Measurements from ENCODE around the gene HHAT. TPM values are rescaled to one million over a fixed set of nuclear protein-coding genes. Genes with fewer than 3 reads are reported as not detected.

Gene HHAT
- total and polyA plus RNA-seq, 4 donors, result 1.9 to 3.9 (median 2.6) TPM

DNA sequence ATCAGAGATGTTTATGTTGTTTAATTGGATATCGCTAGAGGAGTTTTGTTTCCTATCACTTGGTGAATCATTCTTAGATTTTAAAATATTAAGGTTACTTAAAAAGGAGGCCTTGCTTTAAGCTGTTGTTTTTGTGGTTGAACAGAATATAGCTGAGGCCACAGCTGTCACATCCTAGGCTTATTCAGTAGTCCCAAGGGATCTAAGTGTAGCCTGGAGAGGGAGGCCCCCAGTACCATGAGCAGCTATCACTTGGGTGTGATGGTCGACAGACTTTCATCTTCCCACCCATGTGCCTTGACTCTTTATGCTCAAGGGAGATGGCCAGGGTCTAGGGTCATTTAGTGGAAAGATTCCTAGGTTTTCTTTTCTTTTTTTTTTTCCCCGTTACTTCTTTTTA lies 278.7 kb downstream of the HHAT start:
- H3K4me3 ChIP-seq (ENCODE audit: low read length in 2 of 2), result no peak overlapping the region
- intact Hi-C loops (cut with DNase I), result no loop called here
- DNase-seq (no peak), ATAC-seq (ENCODE audit: low FRiP score) (no peak)
- 62% methylated on average over 3 of the region's 3 CpGs for WGBS, 2 donors
- H3K9me3 ChIP-seq (ENCODE audit: control insufficient read depth, low read length), result no peaks in the 10 kb centered on the region
- H3K4me1 ChIP-seq (ENCODE audit: control insufficient read depth in 1 of 2, insufficient read depth in 2 of 2, low read length in 2 of 2), result no peaks in the 10 kb centered on the region
- no peaks in the 10 kb centered on the region for H3K36me3 ChIP-seq (ENCODE audit: control insufficient read depth in 1 of 2, insufficient read depth in 2 of 2, low read length in 1 of 2)
- H3K27me3 ChIP-seq (ENCODE audit: control insufficient read depth in 1 of 2, insufficient read depth in 2 of 2, low read length in 1 of 2), result no peaks in the 10 kb centered on the region
- no peak overlapping the region for H3K27ac ChIP-seq (ENCODE audit: low read depth in 1 of 2, low read length in 2 of 2)

DNA sequence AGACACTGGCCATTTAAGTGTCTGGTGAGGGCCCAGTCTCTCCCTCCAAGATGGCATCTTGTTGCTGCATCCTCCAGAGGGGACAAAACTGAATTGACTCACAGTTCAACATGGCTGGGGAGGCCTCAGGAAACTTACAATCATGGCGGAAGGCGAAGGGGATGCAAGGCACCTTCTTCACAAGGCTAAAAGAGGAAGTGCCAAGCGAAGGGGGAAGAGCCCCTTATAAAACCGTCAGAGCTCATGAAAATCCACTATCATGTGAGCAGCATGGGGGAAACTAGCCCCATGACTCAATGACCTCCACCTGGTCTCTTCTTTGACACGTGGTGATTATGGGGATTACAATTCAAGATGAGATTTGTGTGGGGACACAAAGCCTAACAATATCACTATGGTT lies 280.1 kb downstream of the HHAT start:
- ATAC-seq (ENCODE audit: low FRiP score) (no peak), DNase-seq (no peak)
- H3K27me3 ChIP-seq (ENCODE audit: control insufficient read depth in 1 of 2, insufficient read depth in 2 of 2, low read length in 1 of 2), result no peaks in the 10 kb centered on the region
- intact Hi-C loops (cut with DNase I), result no loop called here
- 77 to 78% methylated on average over 5 of the region's 5 CpGs for WGBS, 2 donors
- H3K27ac ChIP-seq (ENCODE audit: low read depth in 1 of 2, low read length in 2 of 2), result no peak overlapping the region
- no peaks in the 10 kb centered on the region for H3K4me1 ChIP-seq (ENCODE audit: control insufficient read depth in 1 of 2, insufficient read depth in 2 of 2, low read length in 2 of 2)
- H3K36me3 ChIP-seq (ENCODE audit: control insufficient read depth in 1 of 2, insufficient read depth in 2 of 2, low read length in 1 of 2), result no peaks in the 10 kb centered on the region
- no peak overlapping the region for H3K4me3 ChIP-seq (ENCODE audit: low read length in 2 of 2)
- no peaks in the 10 kb centered on the region for H3K9me3 ChIP-seq (ENCODE audit: control insufficient read depth, low read length)

DNA sequence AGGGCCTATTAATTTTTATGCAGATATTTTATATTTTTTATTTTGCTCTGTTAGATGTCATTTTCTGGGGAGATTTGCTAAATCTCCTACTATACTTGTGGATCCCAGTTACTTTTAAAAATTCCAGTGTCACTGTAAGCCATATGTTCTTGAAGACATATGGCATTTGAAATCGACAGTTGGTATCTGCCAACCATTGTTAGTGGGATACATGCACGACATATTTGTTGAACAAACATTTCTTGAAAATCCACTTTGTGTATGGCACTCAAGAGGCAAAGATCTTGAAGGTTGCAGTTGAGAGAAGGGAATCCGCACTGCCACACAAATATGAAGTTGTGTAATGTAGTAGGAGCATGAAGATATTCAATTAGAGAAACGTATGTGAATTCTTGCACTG lies 287.7 kb downstream of the HHAT start:
- intact Hi-C loops (cut with DNase I), result no loop called here
- Histone ChIP-seq H3K27ac (ENCODE audit: low read depth in 1 of 2, low read length in 2 of 2) (no peak overlapping the region), H3K4me1 (ENCODE audit: control insufficient read depth in 1 of 2, insufficient read depth in 2 of 2, low read length in 2 of 2) (no peaks in the 10 kb centered on the region), H3K4me3 (ENCODE audit: low read length in 2 of 2) (no peak overlapping the region), H3K36me3 (ENCODE audit: control insufficient read depth in 1 of 2, insufficient read depth in 2 of 2, low read length in 1 of 2) (no peaks in the 10 kb centered on the region), H3K27me3 (ENCODE audit: control insufficient read depth in 1 of 2, insufficient read depth in 2 of 2, low read length in 1 of 2) (no peaks in the 10 kb centered on the region), H3K9me3 (ENCODE audit: control insufficient read depth, low read length) (no peaks in the 10 kb centered on the region)
- WGBS, 2 donors, result 86 to 92% methylated on average over 4 of the region's 4 CpGs
- ATAC-seq (ENCODE audit: low FRiP score) (no peak), DNase-seq (no peak)

DNA sequence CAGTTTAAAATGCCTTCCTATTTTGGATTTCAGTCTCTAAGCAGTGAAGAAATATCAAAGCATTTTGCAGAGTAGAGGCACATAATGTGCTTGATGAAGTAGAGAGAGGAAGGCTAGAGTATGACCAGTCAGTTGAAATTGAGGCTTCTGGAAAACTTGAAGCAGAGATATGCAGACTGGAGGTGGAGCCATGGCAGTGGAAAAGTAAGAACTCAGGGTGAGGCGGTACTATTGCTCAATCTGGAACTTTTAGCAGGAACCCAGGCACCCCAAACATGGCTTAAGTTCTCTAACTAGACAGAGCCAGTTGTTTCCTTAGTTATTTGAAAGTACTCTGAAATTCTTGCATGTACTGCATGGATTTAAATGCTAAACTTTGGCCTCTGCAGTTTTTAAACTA lies 288.6 kb downstream of the HHAT start:
- WGBS, 2 donors, result 88 to 89% methylated on average over 1 of the region's 1 CpG
- Histone ChIP-seq H3K36me3 (ENCODE audit: control insufficient read depth in 1 of 2, insufficient read depth in 2 of 2, low read length in 1 of 2) (no peaks in the 10 kb centered on the region), H3K4me1 (ENCODE audit: control insufficient read depth in 1 of 2, insufficient read depth in 2 of 2, low read length in 2 of 2) (no peaks in the 10 kb centered on the region), H3K9me3 (ENCODE audit: control insufficient read depth, low read length) (no peaks in the 10 kb centered on the region), H3K4me3 (ENCODE audit: low read length in 2 of 2) (no peak overlapping the region), H3K27me3 (ENCODE audit: control insufficient read depth in 1 of 2, insufficient read depth in 2 of 2, low read length in 1 of 2) (no peaks in the 10 kb centered on the region), H3K27ac (ENCODE audit: low read depth in 1 of 2, low read length in 2 of 2) (no peak overlapping the region)
- DNase-seq, result no peak
- intact Hi-C loops (cut with DNase I), result no loop called here
- peak; percentile 15 for ATAC-seq (ENCODE audit: low FRiP score)

DNA sequence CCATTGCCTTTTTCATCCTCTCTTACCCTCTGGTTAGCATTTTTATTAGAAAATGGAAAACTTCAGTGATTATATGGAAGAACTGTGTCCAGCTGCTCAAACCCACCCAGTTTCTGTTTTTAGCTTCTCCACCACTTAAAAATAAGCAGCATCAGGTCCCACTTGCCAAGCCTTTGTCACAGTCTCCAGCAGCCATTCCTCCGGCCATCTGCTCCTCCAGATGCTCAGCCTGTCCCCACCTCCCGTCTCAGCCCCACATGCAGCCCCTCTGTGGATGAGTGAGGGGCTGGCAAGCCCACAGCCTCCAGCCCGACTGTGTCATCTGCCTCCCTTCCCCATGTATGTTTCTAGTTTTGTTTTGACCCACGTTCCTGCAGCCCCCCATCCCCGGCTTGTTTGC lies 289.7 kb downstream of the HHAT start:
- DNase-seq, result no peak
- Histone ChIP-seq H3K27ac (ENCODE audit: low read depth in 1 of 2, low read length in 2 of 2) (no peak overlapping the region), H3K4me3 (ENCODE audit: low read length in 2 of 2) (no peak overlapping the region), H3K36me3 (ENCODE audit: control insufficient read depth in 1 of 2, insufficient read depth in 2 of 2, low read length in 1 of 2) (no peaks in the 10 kb centered on the region), H3K4me1 (ENCODE audit: control insufficient read depth in 1 of 2, insufficient read depth in 2 of 2, low read length in 2 of 2) (no peaks in the 10 kb centered on the region), H3K9me3 (ENCODE audit: control insufficient read depth, low read length) (no peaks in the 10 kb centered on the region), H3K27me3 (ENCODE audit: control insufficient read depth in 1 of 2, insufficient read depth in 2 of 2, low read length in 1 of 2) (no peaks in the 10 kb centered on the region)
- ATAC-seq (ENCODE audit: low FRiP score), result no peak
- 84 to 85% methylated on average over 5 of the region's 5 CpGs for WGBS, 2 donors
- intact Hi-C loops (cut with DNase I), result no loop called here

DNA sequence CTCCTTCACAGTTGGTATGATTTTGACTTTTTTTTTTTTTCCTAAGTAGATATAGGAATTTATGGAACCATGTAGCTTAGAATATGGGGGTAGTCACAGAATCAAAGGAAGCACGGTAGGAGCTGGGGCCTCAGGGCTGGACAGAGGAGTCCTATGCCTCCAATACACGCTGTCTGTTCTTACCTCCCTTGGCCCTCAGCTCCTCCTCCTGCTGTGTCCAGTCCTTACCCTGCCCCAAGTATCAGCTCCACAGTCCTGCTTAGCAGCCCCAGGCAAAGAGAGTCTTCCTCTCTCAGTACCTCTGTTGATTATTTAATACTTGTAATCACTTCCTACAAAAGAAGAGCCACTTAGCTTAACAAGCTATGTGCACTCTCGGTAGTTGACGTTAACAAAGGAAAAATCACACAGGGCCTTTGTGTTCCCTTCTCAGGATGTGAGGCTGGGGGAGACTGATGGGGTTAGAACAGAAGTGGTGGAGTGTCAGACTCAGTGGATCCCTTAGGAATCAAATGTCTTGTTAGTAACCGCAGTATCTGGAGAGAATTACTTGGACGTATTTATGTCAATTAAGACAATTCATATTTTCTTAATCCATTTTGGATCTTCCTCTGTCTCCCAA lies 292.3 kb downstream of the HHAT start:
- no peak overlapping the region for H3K4me3 ChIP-seq (ENCODE audit: low read length in 2 of 2)
- 85 to 87% methylated on average over 6 of the region's 6 CpGs for WGBS, 2 donors
- H3K27ac ChIP-seq (ENCODE audit: low read depth in 1 of 2, low read length in 2 of 2), result no peak overlapping the region
- DNase-seq (no peak), ATAC-seq (ENCODE audit: low FRiP score) (no peak)
- no peaks in the 10 kb centered on the region for H3K4me1 ChIP-seq (ENCODE audit: control insufficient read depth in 1 of 2, insufficient read depth in 2 of 2, low read length in 2 of 2)
- intact Hi-C loops (cut with DNase I), result no loop called here
- H3K9me3 ChIP-seq (ENCODE audit: control insufficient read depth, low read length), result no peaks in the 10 kb centered on the region
- H3K36me3 ChIP-seq (ENCODE audit: control insufficient read depth in 1 of 2, insufficient read depth in 2 of 2, low read length in 1 of 2), result no peaks in the 10 kb centered on the region
- H3K27me3 ChIP-seq (ENCODE audit: control insufficient read depth in 1 of 2, insufficient read depth in 2 of 2, low read length in 1 of 2), result no peaks in the 10 kb centered on the region

DNA sequence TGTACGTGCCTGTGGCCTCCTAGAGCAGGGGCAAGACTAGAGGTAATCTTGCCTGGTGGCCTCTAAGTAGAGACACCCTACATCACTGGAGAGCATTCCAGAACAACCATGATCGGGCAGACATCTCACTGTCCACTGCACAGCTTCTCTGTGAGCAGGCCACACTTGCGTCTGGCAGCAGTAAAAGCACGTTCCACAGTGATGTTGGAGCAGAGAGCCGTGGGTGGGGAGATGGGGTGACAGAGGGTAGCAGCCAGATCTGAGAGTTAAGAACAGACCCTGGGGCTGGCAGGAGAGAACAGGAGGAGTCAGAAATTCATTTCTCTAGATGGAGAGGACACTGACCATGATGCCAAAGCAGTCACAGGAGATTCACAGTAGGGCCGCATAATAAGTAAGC lies 293.0 kb downstream of the HHAT start:
- 89% methylated on average over 6 of the region's 6 CpGs for WGBS, 2 donors
- H3K9me3 ChIP-seq (ENCODE audit: control insufficient read depth, low read length), result no peaks in the 10 kb centered on the region
- intact Hi-C loops (cut with DNase I), result no loop called here
- H3K27ac ChIP-seq (ENCODE audit: low read depth in 1 of 2, low read length in 2 of 2), result no peak overlapping the region
- H3K4me3 ChIP-seq (ENCODE audit: low read length in 2 of 2), result no peak overlapping the region
- H3K36me3 ChIP-seq (ENCODE audit: control insufficient read depth in 1 of 2, insufficient read depth in 2 of 2, low read length in 1 of 2), result no peaks in the 10 kb centered on the region
- DNase-seq (no peak), ATAC-seq (ENCODE audit: low FRiP score) (no peak)
- no peaks in the 10 kb centered on the region for H3K27me3 ChIP-seq (ENCODE audit: control insufficient read depth in 1 of 2, insufficient read depth in 2 of 2, low read length in 1 of 2)
- no peaks in the 10 kb centered on the region for H3K4me1 ChIP-seq (ENCODE audit: control insufficient read depth in 1 of 2, insufficient read depth in 2 of 2, low read length in 2 of 2)

DNA sequence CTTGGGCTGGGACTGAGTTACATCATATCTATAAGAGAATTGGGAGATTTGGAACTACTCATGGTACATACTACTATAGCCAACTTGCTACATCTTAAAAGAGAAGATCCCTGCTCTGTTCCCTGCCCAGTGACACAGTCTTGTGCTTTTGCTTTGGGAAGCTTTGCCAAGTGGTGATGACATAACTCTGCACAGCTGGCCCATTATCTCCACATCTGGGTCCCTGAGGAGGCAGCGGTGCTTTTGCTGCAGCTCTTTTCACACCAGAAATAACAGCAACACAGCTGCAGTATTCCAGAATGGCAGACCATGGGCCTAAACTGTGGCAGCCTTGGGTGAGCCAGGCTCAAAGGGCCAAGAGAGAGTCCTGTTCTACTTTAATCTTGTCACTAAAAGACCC lies 296.0 kb downstream of the HHAT start:
- Histone ChIP-seq H3K9me3 (ENCODE audit: control insufficient read depth, low read length) (no peaks in the 10 kb centered on the region), H3K36me3 (ENCODE audit: control insufficient read depth in 1 of 2, insufficient read depth in 2 of 2, low read length in 1 of 2) (no peaks in the 10 kb centered on the region), H3K27ac (ENCODE audit: low read depth in 1 of 2, low read length in 2 of 2) (no peak overlapping the region), H3K27me3 (ENCODE audit: control insufficient read depth in 1 of 2, insufficient read depth in 2 of 2, low read length in 1 of 2) (no peaks in the 10 kb centered on the region), H3K4me3 (ENCODE audit: low read length in 2 of 2) (no peak overlapping the region), H3K4me1 (ENCODE audit: control insufficient read depth in 1 of 2, insufficient read depth in 2 of 2, low read length in 2 of 2) (no peaks in the 10 kb centered on the region)
- DNase-seq (no peak), ATAC-seq (ENCODE audit: low FRiP score) (peak; percentile 52)
- intact Hi-C loops (cut with DNase I), result no loop called here
- WGBS, 2 donors, result 61 to 79% methylated on average over 1 of the region's 1 CpG

DNA sequence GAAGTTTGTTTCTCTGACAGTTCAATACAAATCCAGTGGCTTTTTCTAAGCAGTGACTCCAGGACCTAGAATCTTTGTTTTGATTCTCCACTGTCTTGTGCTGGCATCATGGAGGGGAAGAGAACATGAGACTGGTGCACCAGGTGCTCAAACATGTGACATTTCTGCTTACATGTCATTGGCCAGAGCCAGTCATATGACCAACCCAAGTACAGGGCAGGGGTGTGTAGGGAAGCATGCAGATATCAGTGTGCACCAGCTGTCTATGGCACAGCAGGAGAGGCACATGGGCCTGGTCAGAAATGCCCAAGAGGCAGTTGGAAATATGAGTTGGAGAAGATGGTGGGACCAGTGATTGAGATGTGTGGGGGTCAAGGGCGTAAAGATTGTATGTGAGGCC lies 297.0 kb downstream of the HHAT start:
- intact Hi-C loops (cut with DNase I), result no loop called here
- Histone ChIP-seq H3K27me3 (ENCODE audit: control insufficient read depth in 1 of 2, insufficient read depth in 2 of 2, low read length in 1 of 2) (no peaks in the 10 kb centered on the region), H3K36me3 (ENCODE audit: control insufficient read depth in 1 of 2, insufficient read depth in 2 of 2, low read length in 1 of 2) (no peaks in the 10 kb centered on the region), H3K27ac (ENCODE audit: low read depth in 1 of 2, low read length in 2 of 2) (no peak overlapping the region), H3K4me3 (ENCODE audit: low read length in 2 of 2) (no peak overlapping the region), H3K4me1 (ENCODE audit: control insufficient read depth in 1 of 2, insufficient read depth in 2 of 2, low read length in 2 of 2) (no peaks in the 10 kb centered on the region), H3K9me3 (ENCODE audit: control insufficient read depth, low read length) (no peaks in the 10 kb centered on the region)
- ATAC-seq (ENCODE audit: low FRiP score) (no peak), DNase-seq (no peak)
- 89 to 91% methylated on average over 1 of the region's 1 CpG for WGBS, 2 donors
